Skeletal muscle cell (primary cell): ENCODE results near the gene RNLS.

ENCODE experiments used
- DNase-seq: peaks from one replicate; pipeline ENCODE4 v3.0.0-alpha.2; 2010; ENCODE audit warnings: low read depth
- H3K4me3 ChIP-seq: 2 replicates; pipeline ENCODE4 v1.5.1; 2011; ENCODE audit warnings: low read depth, mild to moderate bottlenecking, control low read depth, low read length, moderate library complexity

The RNLS gene

GRCh38 chr10:88254091-88254490 is 329.0 kb downstream of the RNLS start:
- DNase-seq, result peak; percentile 76
- no peak overlapping the region for H3K4me3 ChIP-seq

DNA sequence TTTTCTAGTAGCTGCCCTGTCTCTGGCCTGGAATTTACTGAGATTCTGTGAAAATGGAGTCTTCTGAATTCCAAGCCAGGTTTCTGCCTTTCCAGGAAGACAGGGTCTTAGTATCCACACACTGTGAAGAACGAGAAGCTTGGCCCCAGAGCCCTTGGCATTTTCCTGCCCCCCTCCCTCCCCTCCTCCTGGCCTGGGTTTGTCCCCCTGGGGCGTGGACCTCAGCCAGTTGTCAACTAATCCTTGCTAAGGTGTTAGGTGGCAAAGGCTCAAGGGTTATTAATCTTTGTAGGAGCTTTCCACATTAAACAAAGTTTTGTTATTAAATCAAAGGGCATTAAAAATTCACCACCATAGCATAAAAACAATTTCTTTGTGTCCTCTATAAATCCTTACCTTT is 329.5 kb downstream of the RNLS start:
- no peak for DNase-seq
- H3K4me3 ChIP-seq, result no peak overlapping the region

- no peak overlapping the region for H3K4me3 ChIP-seq
- no peak for DNase-seq
Observed at GRCh38 chr10:88253128-88253527, 330.0 kb downstream of the RNLS start.

GRCh38 chr10:88249450-88249849 is 333.7 kb downstream of the RNLS start:
- no peak for DNase-seq
- H3K4me3 ChIP-seq, result no peak overlapping the region

GRCh38 chr10:88246675-88247074 is 336.4 kb downstream of the RNLS start:
- DNase-seq, result no peak
- no peak overlapping the region for H3K4me3 ChIP-seq

- peak; percentile 74 for DNase-seq
- peak overlapping the region; percentile 7 for H3K4me3 ChIP-seq
Observed at GRCh38 chr10:88245974-88246511, 337.1 kb downstream of the RNLS start.

DNA sequence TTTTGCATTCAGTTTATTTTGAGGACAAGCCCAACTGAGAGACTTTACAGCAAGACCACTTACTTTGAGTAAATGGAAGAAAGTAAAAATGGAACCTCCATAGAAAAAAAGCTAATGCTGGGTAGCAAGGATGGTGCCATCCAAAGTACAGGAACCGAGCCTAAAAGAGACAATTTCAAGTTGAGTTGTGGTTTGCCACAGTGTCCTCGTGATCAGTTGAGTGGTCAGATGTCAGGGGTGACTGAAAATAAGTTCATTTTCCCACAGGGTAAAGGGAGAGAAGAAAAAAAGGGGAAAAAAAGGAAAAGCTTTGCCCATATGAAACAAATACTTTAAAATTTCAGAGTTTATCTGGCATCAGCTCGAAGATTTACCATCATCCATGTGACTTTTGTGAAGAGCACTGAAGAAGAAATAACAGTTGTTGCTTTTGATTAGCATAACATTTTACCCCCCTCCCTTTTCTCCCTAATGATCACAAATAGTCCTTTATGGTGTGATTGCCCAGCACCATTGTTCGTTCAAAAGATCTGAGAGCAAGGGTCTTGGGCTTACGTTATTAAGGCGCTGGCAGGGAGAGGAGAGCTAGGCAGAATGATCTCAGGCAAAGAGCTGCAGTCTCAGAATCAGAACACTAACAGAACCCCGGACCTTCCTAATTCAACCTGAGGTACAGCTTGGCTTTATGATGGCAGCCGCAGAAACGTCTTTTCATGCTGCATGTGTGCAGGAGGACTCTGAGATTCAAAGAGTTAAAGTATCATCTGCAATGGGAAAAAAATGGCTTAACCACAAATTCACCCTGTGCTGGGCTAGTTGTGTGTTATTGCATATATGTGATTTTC is 338.1 kb downstream of the RNLS start:
- DNase-seq, result no peak
- no peak overlapping the region for H3K4me3 ChIP-seq

DNA sequence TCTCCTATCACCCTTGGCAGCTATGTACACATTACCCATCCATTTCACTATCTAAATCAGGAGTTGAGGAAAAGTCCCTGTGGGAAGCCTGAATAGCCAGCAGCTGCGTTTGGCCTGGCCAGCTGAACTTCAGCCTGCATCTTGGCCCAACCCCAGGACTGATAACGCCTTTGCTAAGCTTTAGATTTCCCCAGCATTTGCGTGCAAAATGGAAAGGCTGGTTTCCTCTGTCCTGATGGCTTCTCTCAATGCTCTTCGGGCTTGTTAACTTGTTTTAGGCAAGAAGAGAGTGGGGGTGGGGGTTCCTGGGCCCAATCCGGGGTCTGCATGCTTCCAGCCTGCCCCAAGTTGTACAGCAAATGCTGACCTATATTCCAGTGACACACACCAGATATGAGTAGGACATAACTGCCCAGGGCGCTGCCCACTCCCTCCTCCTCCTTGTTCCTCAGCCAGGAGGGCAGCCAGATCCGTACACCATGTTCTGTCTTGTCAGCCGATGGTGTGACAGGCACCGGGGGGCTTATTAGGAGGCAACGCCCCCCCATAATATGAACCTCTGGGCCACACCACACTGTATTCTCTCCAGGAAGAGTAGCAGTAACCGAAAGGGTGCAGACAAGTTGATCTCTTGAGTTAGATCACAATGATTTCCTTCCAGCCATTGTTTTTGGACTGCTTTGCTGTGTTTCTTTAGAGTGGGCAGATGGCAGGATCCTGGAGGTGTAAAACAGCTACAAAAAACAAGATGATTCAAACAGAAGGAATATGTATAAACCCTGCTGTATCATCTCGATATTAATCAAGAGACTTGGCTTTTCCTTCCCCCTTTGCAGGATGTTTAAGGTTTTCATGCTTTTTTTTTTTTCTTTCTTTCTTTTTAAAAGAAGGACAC is 339.0 kb downstream of the RNLS start:
- DNase-seq, result peak; percentile 25
- no peak overlapping the region for H3K4me3 ChIP-seq

- H3K4me3 ChIP-seq, result no peak overlapping the region
- DNase-seq, result no peak
Observed at GRCh38 chr10:88243202-88243744, 339.8 kb downstream of the RNLS start.

DNA sequence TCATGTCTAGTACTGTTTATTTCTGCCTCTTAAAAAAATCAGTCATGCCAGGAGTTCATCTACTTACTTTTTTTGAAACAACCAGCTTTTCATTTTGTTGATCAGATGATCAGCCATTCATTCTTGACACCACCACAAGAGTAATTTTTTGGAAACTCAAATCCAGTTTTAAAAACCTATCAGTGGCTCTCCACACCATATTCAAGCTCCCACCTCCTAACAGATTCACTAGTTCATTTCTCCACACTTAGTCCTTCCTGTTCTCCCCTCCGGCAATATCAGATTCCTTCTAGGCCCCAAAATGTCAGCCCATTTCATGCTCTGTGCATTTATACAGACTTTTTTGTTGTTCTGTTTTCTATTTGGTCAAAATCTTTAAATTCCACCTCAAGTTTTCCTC is 341.6 kb downstream of the RNLS start:
- H3K4me3 ChIP-seq, result no peak overlapping the region
- DNase-seq, result no peak

- no peak for DNase-seq
- no peak overlapping the region for H3K4me3 ChIP-seq
Observed at GRCh38 chr10:88239212-88239611, 343.9 kb downstream of the RNLS start.

DNA sequence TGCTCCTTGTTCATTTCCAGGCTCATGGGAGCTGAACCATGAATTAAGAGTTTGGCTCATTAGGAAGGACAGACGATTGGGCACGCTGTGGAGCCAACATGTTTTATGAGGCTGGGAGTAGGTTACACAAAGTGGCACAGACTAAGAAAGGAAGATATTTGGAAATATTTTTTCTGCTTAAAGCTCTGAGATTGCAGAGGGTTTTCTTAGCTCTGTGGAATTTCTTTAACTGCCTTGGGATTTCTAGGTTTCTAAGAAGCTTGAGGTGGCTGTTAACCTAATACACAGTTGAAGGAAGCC is 344.6 kb downstream of the RNLS start:
- DNase-seq, result no peak
- H3K4me3 ChIP-seq, result no peak overlapping the region

DNA sequence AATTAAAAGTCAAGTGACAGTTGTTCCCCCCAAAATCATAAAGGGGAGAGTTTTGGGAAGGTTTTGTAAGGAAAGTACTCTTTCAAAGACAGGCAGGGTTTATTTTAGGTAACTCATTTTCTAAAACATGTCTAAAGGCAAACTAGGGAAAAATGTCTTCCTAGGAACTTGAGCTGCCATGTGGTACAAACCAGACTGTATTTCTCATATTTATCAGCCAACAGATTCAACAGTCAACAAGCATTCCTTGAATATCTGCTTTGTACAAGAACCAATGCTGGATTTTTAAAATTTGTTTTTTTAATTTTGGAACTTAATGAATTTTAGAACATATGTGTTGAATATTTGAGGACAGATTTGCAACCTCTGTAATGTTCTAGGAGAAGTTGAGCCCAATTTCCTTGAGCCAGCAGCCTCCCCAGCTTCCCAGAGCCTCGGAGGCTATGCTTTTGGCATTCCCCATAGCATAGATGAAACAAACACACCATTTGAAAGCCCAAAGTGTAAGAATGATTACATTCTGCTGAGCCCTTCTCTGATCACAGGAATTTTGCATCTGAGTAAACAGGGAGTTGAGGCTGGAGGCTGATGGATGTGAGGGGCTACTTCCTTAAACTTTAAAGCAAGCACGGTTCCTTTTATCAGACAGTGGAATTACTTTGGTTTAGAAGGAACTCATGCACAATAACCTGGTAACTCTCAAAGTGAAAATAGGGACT is 345.1 kb downstream of the RNLS start:
- no peak for DNase-seq
- no peak overlapping the region for H3K4me3 ChIP-seq

- no peak overlapping the region for H3K4me3 ChIP-seq
- no peak for DNase-seq
Observed at GRCh38 chr10:88236121-88236743, 346.9 kb downstream of the RNLS start.

GRCh38 chr10:88234297-88234696 is 348.8 kb downstream of the RNLS start:
- DNase-seq, result no peak
- H3K4me3 ChIP-seq, result no peak overlapping the region

- no peak for DNase-seq
- no peak overlapping the region for H3K4me3 ChIP-seq
Observed at GRCh38 chr10:88233870-88234269, 349.2 kb downstream of the RNLS start.

DNA sequence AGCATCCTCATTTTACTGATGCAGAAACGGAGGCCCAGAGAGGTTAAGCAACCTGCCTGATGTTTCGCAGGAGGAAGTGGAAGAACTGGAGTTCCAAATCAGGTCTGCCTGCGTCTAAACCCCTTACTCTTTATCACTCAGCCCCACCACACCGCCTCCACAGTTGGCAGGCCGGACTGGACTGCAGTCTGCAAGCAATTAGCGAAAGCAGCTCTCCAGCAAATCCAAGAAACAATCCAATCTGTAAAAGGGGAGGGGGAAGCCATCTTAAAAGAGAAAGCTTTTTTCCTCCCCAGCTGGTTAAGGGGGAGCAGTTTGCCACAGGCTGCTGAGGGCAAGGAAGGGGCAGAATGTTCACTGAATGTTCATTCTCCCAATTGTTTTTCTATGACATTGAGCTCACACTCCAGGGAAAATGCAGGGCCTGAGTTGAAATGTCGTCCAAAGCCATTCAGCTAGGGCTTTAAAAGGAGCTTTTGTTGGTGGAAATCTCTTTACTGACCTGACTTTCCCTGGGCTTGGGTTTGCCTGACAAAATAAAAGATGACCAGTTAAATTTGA is 350.1 kb downstream of the RNLS start:
- no peak for DNase-seq

DNA sequence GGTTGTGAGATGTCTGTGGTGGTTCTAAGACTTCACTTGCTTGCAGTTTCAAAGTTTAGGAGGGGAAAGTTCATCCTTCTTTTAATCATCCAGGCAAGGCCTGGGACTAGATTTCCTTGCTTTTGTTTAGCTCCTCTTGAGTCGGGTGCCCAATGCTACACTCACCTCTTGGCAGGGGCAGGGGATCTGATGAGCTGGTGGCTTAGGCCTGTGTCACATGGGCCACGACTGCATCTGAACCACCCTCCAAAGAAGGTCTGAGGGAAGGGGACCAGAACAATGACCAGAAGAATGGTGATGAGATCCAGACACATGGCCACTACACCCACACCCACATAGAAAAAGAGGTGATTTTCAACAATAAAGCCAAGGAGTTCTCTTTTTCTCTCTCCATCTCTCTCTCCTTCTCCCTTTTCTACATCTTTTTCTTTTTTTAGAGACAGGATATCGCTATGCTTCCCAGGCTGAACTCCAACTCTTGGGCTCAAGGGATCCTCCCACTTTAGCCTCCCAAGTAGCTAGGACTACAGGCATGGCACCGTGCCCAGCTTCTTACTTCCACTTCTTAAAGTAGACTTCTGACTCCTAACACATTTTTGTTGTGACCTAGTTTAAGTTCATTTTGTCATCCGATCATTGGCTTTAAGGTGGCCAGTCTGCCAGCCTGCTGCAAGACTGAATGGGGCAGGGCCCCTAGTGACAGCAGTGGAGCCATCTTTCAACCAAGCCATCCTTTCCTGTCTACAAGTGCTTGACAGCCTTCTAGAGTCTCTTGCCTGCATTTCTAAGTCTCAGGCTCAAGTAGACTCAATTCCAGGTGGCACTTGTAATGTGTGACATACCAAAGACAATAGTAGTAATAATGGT is 350.9 kb downstream of the RNLS start:
- peak; percentile 71 for DNase-seq

More for the DNA sequence above, 350.1 kb downstream of the RNLS start:
- H3K4me3 ChIP-seq, result no peak overlapping the region

More for the DNA sequence above, 350.9 kb downstream of the RNLS start:
- H3K4me3 ChIP-seq, result no peak overlapping the region
